ENCODE data around the gene RPS18.

DNA sequence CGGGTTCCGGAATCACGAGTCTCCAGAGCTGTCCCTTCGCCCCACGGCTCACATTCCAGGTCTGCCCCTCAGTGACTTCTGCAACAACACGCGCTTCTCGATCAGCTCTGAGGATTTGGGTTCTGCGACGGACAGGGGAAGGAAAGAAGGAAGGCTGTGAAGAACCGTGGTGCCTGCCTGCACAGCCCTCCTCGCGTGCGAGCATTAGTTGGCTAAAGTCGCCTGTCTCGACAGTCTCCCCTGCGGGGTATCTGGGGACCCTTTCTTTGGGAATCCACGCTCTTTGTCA lies 23.3 kb upstream of the RPS18 start:
- no peak for TF ChIP-seq TCF4 (CRISPR knock-in tag; IDR thresholded peaks at IDR 0.05; ENCODE audit: borderline replicate concordance)
- TF ChIP-seq BACH2 (CRISPR knock-in tag; IDR thresholded peaks at IDR 0.05; ENCODE audit: borderline replicate concordance): no peak
- no peak for TF ChIP-seq ARNTL (CRISPR knock-in tag; IDR thresholded peaks at IDR 0.05; ENCODE audit: borderline replicate concordance, low read depth)
- TF ChIP-seq, protein P1, sequence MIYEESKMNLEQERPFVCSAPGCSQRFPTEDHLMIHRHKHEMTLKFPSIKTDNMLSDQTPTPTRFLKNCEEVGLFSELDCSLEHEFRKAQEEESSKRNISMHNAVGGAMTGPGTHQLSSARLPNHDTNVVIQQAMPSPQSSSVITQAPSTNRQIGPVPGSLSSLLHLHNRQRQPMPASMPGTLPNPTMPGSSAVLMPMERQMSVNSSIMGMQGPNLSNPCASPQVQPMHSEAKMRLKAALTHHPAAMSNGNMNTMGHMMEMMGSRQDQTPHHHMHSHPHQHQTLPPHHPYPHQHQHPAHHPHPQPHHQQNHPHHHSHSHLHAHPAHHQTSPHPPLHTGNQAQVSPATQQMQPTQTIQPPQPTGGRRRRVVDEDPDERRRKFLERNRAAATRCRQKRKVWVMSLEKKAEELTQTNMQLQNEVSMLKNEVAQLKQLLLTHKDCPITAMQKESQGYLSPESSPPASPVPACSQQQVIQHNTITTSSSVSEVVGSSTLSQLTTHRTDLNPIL (CRISPR knock-in tag; IDR thresholded peaks at IDR 0.05; ENCODE audit: low read depth): no peak
- TF ChIP-seq SNAI2 (CRISPR knock-in tag; IDR thresholded peaks at IDR 0.05): no peak
- no peak for TF ChIP-seq CSDC2 (CRISPR knock-in tag; IDR thresholded peaks at IDR 0.05)
- TF ChIP-seq, protein P2, sequence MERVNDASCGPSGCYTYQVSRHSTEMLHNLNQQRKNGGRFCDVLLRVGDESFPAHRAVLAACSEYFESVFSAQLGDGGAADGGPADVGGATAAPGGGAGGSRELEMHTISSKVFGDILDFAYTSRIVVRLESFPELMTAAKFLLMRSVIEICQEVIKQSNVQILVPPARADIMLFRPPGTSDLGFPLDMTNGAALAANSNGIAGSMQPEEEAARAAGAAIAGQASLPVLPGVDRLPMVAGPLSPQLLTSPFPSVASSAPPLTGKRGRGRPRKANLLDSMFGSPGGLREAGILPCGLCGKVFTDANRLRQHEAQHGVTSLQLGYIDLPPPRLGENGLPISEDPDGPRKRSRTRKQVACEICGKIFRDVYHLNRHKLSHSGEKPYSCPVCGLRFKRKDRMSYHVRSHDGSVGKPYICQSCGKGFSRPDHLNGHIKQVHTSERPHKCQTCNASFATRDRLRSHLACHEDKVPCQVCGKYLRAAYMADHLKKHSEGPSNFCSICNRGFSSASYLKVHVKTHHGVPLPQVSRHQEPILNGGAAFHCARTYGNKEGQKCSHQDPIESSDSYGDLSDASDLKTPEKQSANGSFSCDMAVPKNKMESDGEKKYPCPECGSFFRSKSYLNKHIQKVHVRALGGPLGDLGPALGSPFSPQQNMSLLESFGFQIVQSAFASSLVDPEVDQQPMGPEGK (CRISPR knock-in tag; IDR thresholded peaks at IDR 0.05; ENCODE audit: borderline replicate concordance): no peak
- no peak for TF ChIP-seq GLIS3 (CRISPR knock-in tag; IDR thresholded peaks at IDR 0.05)
- no peak for TF ChIP-seq ZC3H10 (CRISPR knock-in tag; IDR thresholded peaks at IDR 0.05)
